A549 (cell line): Measurements from ENCODE around the gene WDR33.

Experiments
- CBX2 ChIP-seq: fragments of 200-600 bp; sonication (generic); IDR thresholded peaks from 2 replicates; pipeline ENCODE4 v1.6.1; 2016; ENCODE audit warnings: low read depth, mild to moderate bottlenecking, borderline replicate concordance
- CEBPB ChIP-seq, 2 experiments: fragments of >200 bp in 1 of 2; sonication (Bioruptor Twin) in 1 of 2; formaldehyde crosslinking in 1 of 2; IDR thresholded peaks; 2 replicates each; pipeline ENCODE4 v1.6.1; 2012 to 2016
- TF ChIP-seq, protein P1 (sequence below): fragments of >200 bp; sonication (Bioruptor Twin); formaldehyde crosslinking; IDR thresholded peaks from 3 replicates; pipeline ENCODE4 v1.5.1; 2016

DNA sequence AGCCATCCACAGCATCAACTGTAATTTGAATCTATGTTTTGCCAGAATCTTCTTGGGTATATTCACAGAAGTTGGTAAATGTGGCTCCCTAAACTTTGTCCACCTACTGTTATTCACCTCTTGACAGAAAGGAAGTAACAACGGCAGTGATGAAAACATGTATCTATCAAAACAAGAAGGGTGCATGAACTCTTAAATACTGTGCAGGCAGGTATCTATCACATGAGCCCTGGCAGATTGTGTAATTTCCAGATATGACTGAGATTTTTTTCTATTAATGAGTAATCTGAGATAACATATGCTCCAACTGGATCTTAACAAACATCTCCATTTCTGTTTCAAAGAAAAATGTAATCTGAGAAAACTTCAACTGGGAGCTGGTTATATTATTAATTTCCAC lies 73.1 kb downstream of the WDR33 start:
- TF ChIP-seq, protein P1, sequence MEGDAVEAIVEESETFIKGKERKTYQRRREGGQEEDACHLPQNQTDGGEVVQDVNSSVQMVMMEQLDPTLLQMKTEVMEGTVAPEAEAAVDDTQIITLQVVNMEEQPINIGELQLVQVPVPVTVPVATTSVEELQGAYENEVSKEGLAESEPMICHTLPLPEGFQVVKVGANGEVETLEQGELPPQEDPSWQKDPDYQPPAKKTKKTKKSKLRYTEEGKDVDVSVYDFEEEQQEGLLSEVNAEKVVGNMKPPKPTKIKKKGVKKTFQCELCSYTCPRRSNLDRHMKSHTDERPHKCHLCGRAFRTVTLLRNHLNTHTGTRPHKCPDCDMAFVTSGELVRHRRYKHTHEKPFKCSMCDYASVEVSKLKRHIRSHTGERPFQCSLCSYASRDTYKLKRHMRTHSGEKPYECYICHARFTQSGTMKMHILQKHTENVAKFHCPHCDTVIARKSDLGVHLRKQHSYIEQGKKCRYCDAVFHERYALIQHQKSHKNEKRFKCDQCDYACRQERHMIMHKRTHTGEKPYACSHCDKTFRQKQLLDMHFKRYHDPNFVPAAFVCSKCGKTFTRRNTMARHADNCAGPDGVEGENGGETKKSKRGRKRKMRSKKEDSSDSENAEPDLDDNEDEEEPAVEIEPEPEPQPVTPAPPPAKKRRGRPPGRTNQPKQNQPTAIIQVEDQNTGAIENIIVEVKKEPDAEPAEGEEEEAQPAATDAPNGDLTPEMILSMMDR: no peak
- TF ChIP-seq CEBPB (IDR thresholded peaks at IDR 0.05) (peak; percentile 51 to 80), CBX2 (no peak)
